GM12878 (cell line): ENCODE measurements around the gene GJB6.

Source experiments
- CBX5 ChIP-seq: sonication (generic); IDR thresholded peaks from 2 replicates; pipeline ENCODE4 v1.6.1; 2016; ENCODE audit warnings: low read depth, moderate library complexity, mild to moderate bottlenecking, inconsistent platforms
- MYC ChIP-seq: IDR thresholded peaks from 2 replicates; pipeline ENCODE4 v1.6.1; 2011; ENCODE audit warnings: mild to moderate bottlenecking, low read length, moderate library complexity, inconsistent platforms; ENCODE audit not compliant: insufficient read depth, insufficient replicate concordance, insufficient read length, severe bottlenecking
- RELA ChIP-seq: fragments of 450-650 bp; IDR thresholded peaks from 2 replicates; pipeline ENCODE4 v1.8.0; 2014; ENCODE audit warnings: borderline replicate concordance; ENCODE audit not compliant: partially characterized antibody
- REST ChIP-seq: IDR thresholded peaks from 2 replicates; pipeline ENCODE4 v1.6.1; 2012; ENCODE audit warnings: mild to moderate bottlenecking, low read depth, low read length
- RFX5 ChIP-seq: IDR thresholded peaks from 2 replicates; pipeline ENCODE4 v1.6.1; 2011; ENCODE audit warnings: low read depth, low read length, improper control_type of control experiment
- SUZ12 ChIP-seq: fragments of 200-600 bp; sonication (generic); IDR thresholded peaks from one replicate; pipeline ENCODE4 v1.6.1; 2018; ENCODE audit warnings: antibody characterized with exemption, mild to moderate bottlenecking; ENCODE audit not compliant: unreplicated experiment
- ZNF217 ChIP-seq: fragments of 450-650 bp; IDR thresholded peaks from 2 replicates; pipeline ENCODE4 v1.6.1; 2017; ENCODE audit warnings: antibody characterized with exemption, mild to moderate bottlenecking
- ZNF384 ChIP-seq: IDR thresholded peaks from 2 replicates; pipeline ENCODE4 v1.6.1; 2012; ENCODE audit warnings: low read depth, mild to moderate bottlenecking, low read length, improper control_type of control experiment, borderline replicate concordance
- TF ChIP-seq, protein P1 (sequence below): IDR thresholded peaks from 2 replicates; pipeline ENCODE4 v1.6.1; 2012; ENCODE audit warnings: low read length, inconsistent platforms
- TF ChIP-seq, protein P2 (sequence below), 3 experiments: IDR thresholded peaks in 2 of 3; conservative IDR thresholded peaks in 1 of 3; 2 replicates each; pipeline ENCODE4 v1.5.1; 2011; ENCODE audit warnings: low read depth in 3 of 3, low read length in 3 of 3, mild to moderate bottlenecking in 3 of 3, control low read depth in 2 of 3, moderate library complexity in 2 of 3, inconsistent platforms in 1 of 3, mixed read lengths in 1 of 3; ENCODE audit not compliant: control insufficient read depth in 2 of 3, insufficient read depth in 1 of 3; ENCODE audit errors: extremely low read depth in 1 of 3
- TF ChIP-seq, protein P3 (sequence below): fragments of 450-650 bp; IDR thresholded peaks from 2 replicates; pipeline ENCODE4 v1.6.1; 2016; ENCODE audit warnings: mild to moderate bottlenecking

DNA sequence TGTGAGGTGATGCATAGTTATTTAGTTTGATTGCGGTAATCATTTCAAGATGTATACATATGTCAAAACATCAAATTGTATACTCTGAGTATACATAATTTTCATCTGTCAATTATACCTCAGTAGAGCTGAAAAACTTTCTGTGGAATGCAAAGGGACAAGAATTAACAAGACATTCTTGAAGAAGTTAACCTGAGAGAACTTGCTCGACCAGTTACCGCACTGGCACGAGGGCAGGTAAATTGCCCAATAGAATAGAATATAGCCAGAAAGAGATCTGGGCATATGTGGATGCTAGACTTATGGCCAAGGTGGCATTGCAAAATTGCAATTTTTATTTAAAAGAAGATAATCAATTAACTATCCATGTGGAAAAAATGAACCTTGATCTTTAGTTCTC lies 42.3 kb upstream of the GJB6 start:
- TF ChIP-seq RELA (no peak), CBX5 (no peak), REST (no peak), RFX5 (no peak), MYC (no peak), ZNF384 (no peak), SUZ12 (no peak), ZNF217 (no peak)
- TF ChIP-seq, protein P1, sequence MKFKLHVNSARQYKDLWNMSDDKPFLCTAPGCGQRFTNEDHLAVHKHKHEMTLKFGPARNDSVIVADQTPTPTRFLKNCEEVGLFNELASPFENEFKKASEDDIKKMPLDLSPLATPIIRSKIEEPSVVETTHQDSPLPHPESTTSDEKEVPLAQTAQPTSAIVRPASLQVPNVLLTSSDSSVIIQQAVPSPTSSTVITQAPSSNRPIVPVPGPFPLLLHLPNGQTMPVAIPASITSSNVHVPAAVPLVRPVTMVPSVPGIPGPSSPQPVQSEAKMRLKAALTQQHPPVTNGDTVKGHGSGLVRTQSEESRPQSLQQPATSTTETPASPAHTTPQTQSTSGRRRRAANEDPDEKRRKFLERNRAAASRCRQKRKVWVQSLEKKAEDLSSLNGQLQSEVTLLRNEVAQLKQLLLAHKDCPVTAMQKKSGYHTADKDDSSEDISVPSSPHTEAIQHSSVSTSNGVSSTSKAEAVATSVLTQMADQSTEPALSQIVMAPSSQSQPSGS, result no peak
- TF ChIP-seq, protein P2, sequence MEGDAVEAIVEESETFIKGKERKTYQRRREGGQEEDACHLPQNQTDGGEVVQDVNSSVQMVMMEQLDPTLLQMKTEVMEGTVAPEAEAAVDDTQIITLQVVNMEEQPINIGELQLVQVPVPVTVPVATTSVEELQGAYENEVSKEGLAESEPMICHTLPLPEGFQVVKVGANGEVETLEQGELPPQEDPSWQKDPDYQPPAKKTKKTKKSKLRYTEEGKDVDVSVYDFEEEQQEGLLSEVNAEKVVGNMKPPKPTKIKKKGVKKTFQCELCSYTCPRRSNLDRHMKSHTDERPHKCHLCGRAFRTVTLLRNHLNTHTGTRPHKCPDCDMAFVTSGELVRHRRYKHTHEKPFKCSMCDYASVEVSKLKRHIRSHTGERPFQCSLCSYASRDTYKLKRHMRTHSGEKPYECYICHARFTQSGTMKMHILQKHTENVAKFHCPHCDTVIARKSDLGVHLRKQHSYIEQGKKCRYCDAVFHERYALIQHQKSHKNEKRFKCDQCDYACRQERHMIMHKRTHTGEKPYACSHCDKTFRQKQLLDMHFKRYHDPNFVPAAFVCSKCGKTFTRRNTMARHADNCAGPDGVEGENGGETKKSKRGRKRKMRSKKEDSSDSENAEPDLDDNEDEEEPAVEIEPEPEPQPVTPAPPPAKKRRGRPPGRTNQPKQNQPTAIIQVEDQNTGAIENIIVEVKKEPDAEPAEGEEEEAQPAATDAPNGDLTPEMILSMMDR (IDR thresholded peaks at IDR 0.05 in 2 of 3, conservative IDR thresholded peaks at IDR 0.05 in 1 of 3; ENCODE audit: control insufficient read depth in 2 of 3, extremely low read depth in 1 of 3, insufficient read depth in 1 of 3, low read depth in 3 of 3, low read length in 3 of 3), result no peak
- TF ChIP-seq, protein P3, sequence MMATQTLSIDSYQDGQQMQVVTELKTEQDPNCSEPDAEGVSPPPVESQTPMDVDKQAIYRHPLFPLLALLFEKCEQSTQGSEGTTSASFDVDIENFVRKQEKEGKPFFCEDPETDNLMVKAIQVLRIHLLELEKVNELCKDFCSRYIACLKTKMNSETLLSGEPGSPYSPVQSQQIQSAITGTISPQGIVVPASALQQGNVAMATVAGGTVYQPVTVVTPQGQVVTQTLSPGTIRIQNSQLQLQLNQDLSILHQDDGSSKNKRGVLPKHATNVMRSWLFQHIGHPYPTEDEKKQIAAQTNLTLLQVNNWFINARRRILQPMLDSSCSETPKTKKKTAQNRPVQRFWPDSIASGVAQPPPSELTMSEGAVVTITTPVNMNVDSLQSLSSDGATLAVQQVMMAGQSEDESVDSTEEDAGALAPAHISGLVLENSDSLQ, result no peak
